ENCODE results near the gene HYAL4.
"Not testable (repeated sequence)": the region's sequence is repeated elsewhere in the genome, so short reads cannot be mapped to it uniquely, and the experiment has no call there.

HYAL4 gene

DNA sequence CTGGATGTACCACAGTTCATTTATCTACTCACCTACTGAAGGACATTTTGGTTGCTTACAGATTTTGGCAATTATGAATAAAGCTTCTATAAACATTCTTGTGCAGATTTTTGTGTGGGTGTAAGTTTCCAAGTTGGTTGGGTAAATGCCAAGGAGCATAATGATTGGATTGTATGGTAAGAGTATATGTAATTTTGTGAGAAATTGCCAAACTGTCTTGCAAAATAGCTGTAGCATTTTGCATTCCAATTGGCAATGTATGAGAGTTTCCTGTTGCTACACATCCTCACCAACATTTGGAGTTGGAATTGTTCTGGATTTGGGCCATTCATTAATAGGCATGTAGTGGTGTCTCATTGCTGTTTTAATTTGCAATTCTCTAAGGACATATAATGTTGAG is 33.9 kb upstream of the HYAL4 start:
- H4K8ac ChIP-seq (ENCODE audit: low read depth, low read length), result no peak overlapping the region
- H3K14ac ChIP-seq (ENCODE audit: low read length), result no peak overlapping the region
- no peak overlapping the region for H4K12ac ChIP-seq (ENCODE audit: low read depth, low read length)
- H3K9ac ChIP-seq (ENCODE audit: low read length), result no peak overlapping the region
- no peak overlapping the region for H3K27ac ChIP-seq (ENCODE audit: low read depth, low read length)
- no peak overlapping the region for H2BK5ac ChIP-seq (ENCODE audit: low read depth, low read length, poor library complexity)
- H3K4me3 ChIP-seq (ENCODE audit: low read depth, low read length), result no peak overlapping the region
- H3K27me3 ChIP-seq (ENCODE audit: insufficient read depth, low read length), result no peaks in the 10 kb centered on the region
- no peak overlapping the region for H3K18ac ChIP-seq (ENCODE audit: low read length)
- no peaks in the 10 kb centered on the region for H3K36me3 ChIP-seq (ENCODE audit: control insufficient read depth in 1 of 2, insufficient read depth in 2 of 2, low read length in 2 of 2)
- H3K4me2 ChIP-seq (ENCODE audit: low read length), result no peak overlapping the region
- no peaks in the 10 kb centered on the region for H3K79me2 ChIP-seq (ENCODE audit: control insufficient read depth, insufficient read depth, low read length, poor library complexity)
- H2AK5ac ChIP-seq (ENCODE audit: low read length), result no peak overlapping the region
- H2BK120ac ChIP-seq (ENCODE audit: insufficient read depth, low read length, poor library complexity), result no peak overlapping the region
- no peaks in the 10 kb centered on the region for H3K9me3 ChIP-seq (ENCODE audit: insufficient read depth, low read depth, low read length)
- no peak overlapping the region for H2BK12ac ChIP-seq (ENCODE audit: low read length)
- H2AFZ ChIP-seq (ENCODE audit: insufficient read depth, low read length, poor library complexity), result no peak overlapping the region
- H3K79me1 ChIP-seq (ENCODE audit: low read length), result no peaks in the 10 kb centered on the region
- no peak overlapping the region for H3K4ac ChIP-seq (ENCODE audit: low read depth, low read length)
- no peak overlapping the region for H3K23ac ChIP-seq (ENCODE audit: low read length)
- peak in 1 of 2 donors; percentile 41 for DNase-seq
- no peaks in the 10 kb centered on the region for H3K4me1 ChIP-seq (ENCODE audit: control insufficient read depth in 1 of 2, insufficient read depth in 2 of 2, low read length in 2 of 2)
- no peak overlapping the region for H4K91ac ChIP-seq (ENCODE audit: low read depth, low read length)

- Histone ChIP-seq H3K79me2 (ENCODE audit: control insufficient read depth, insufficient read depth, low read length, poor library complexity) (no peaks in the 10 kb centered on the region), H3K79me1 (ENCODE audit: low read length) (no peaks in the 10 kb centered on the region), H4K12ac (ENCODE audit: low read depth, low read length) (no peak overlapping the region), H3K14ac (ENCODE audit: low read length) (no peak overlapping the region), H3K18ac (ENCODE audit: low read length) (no peak overlapping the region), H4K8ac (ENCODE audit: low read depth, low read length) (no peak overlapping the region), H3K4me1 (ENCODE audit: control insufficient read depth in 1 of 2, insufficient read depth in 2 of 2, low read length in 2 of 2) (peaks cover 0 to 1% of the 10 kb centered on the region in 2 experiments), H3K4me2 (ENCODE audit: low read length) (no peak overlapping the region), H3K4ac (ENCODE audit: low read depth, low read length) (no peak overlapping the region), H2BK12ac (ENCODE audit: low read length) (no peak overlapping the region), H2BK120ac (ENCODE audit: insufficient read depth, low read length, poor library complexity) (no peak overlapping the region), H2BK5ac (ENCODE audit: low read depth, low read length, poor library complexity) (no peak overlapping the region), H3K27me3 (ENCODE audit: insufficient read depth, low read length) (no peaks in the 10 kb centered on the region), H3K9ac (ENCODE audit: low read length) (no peak overlapping the region), H3K27ac (ENCODE audit: low read depth, low read length) (no peak overlapping the region), H3K36me3 (ENCODE audit: control insufficient read depth in 1 of 2, insufficient read depth in 2 of 2, low read length in 2 of 2) (no peaks in the 10 kb centered on the region), H3K23ac (ENCODE audit: low read length) (no peak overlapping the region), H2AFZ (ENCODE audit: insufficient read depth, low read length, poor library complexity) (no peak overlapping the region), H4K91ac (ENCODE audit: low read depth, low read length) (no peak overlapping the region), H3K4me3 (ENCODE audit: low read depth, low read length) (no peak overlapping the region), H2AK5ac (ENCODE audit: low read length) (no peak overlapping the region), H3K9me3 (ENCODE audit: insufficient read depth, low read depth, low read length) (no peaks in the 10 kb centered on the region)
- WGBS (ENCODE audit: extremely low coverage, insufficient coverage, insufficient read length), result no CpG with 5 or more reads among the region's 3 CpGs
- DNase-seq, result peak; percentile 80 to 91
Observed at GRCh38 chr7:123816916-123817315, 28.1 kb upstream of the HYAL4 start.

GRCh38 chr7:123819001-123819400 is 26.0 kb upstream of the HYAL4 start:
- no peak overlapping the region for H3K4ac ChIP-seq (ENCODE audit: low read depth, low read length)
- H3K9ac ChIP-seq (ENCODE audit: low read length), result no peak overlapping the region
- peak; percentile 26 to 81 for DNase-seq
- no peak overlapping the region for H2BK12ac ChIP-seq (ENCODE audit: low read length)
- no peaks in the 10 kb centered on the region for H3K79me1 ChIP-seq (ENCODE audit: low read length)
- H3K4me3 ChIP-seq (ENCODE audit: low read depth, low read length), result no peak overlapping the region
- H3K4me1 ChIP-seq (ENCODE audit: control insufficient read depth in 1 of 2, insufficient read depth in 2 of 2, low read length in 2 of 2), result peaks cover 0 to 1% of the 10 kb centered on the region in 2 experiments
- no peak overlapping the region for H4K8ac ChIP-seq (ENCODE audit: low read depth, low read length)
- no peaks in the 10 kb centered on the region for H3K9me3 ChIP-seq (ENCODE audit: insufficient read depth, low read depth, low read length)
- H2BK120ac ChIP-seq (ENCODE audit: insufficient read depth, low read length, poor library complexity), result no peak overlapping the region
- no peaks in the 10 kb centered on the region for H3K36me3 ChIP-seq (ENCODE audit: control insufficient read depth in 1 of 2, insufficient read depth in 2 of 2, low read length in 2 of 2)
- no peak overlapping the region for H3K18ac ChIP-seq (ENCODE audit: low read length)
- no peaks in the 10 kb centered on the region for H3K79me2 ChIP-seq (ENCODE audit: control insufficient read depth, insufficient read depth, low read length, poor library complexity)
- H3K27ac ChIP-seq (ENCODE audit: low read depth, low read length), result no peak overlapping the region
- H2AFZ ChIP-seq (ENCODE audit: insufficient read depth, low read length, poor library complexity), result no peak overlapping the region
- no peak overlapping the region for H3K14ac ChIP-seq (ENCODE audit: low read length)
- H4K12ac ChIP-seq (ENCODE audit: low read depth, low read length), result no peak overlapping the region
- WGBS (ENCODE audit: extremely low coverage, insufficient coverage, insufficient read length), result no CpG with 5 or more reads among the region's 4 CpGs
- H2AK5ac ChIP-seq (ENCODE audit: low read length), result no peak overlapping the region
- no peak overlapping the region for H3K23ac ChIP-seq (ENCODE audit: low read length)
- no peaks in the 10 kb centered on the region for H3K27me3 ChIP-seq (ENCODE audit: insufficient read depth, low read length)
- H2BK5ac ChIP-seq (ENCODE audit: low read depth, low read length, poor library complexity), result no peak overlapping the region
- H3K4me2 ChIP-seq (ENCODE audit: low read length), result no peak overlapping the region
- H4K91ac ChIP-seq (ENCODE audit: low read depth, low read length), result no peak overlapping the region

DNA sequence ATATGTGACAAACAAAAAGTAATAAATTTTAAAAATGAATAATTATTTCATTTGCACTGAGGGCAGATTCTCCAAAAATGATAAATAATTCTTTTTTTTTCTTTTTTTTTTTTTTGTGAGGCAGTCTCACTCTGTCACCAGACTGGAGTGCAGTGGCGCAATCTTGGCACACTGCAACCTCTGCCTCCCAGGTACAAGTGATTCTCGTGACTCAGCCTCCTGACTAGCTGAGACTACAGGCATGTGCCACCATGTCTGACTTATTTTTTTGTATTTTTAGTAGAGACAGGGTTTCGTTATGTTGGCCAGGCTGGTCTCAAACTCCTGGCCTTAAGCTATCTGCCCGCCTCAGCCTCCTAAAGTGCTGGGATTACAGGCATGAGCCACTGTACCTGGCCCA is 25.2 kb upstream of the HYAL4 start:
- not testable (repeated sequence) for H3K4me2 ChIP-seq (ENCODE audit: low read length); H4K8ac ChIP-seq (ENCODE audit: low read depth, low read length); H2AFZ ChIP-seq (ENCODE audit: insufficient read depth, low read length, poor library complexity); H3K4me1 ChIP-seq (ENCODE audit: control insufficient read depth in 1 of 2, insufficient read depth in 2 of 2, low read length in 2 of 2); H3K4me3 ChIP-seq (ENCODE audit: low read depth, low read length); H3K79me1 ChIP-seq (ENCODE audit: low read length); H3K27ac ChIP-seq (ENCODE audit: low read depth, low read length); H2BK120ac ChIP-seq (ENCODE audit: insufficient read depth, low read length, poor library complexity); H3K9me3 ChIP-seq (ENCODE audit: insufficient read depth, low read depth, low read length); H4K12ac ChIP-seq (ENCODE audit: low read depth, low read length); H3K23ac ChIP-seq (ENCODE audit: low read length); H2BK5ac ChIP-seq (ENCODE audit: low read depth, low read length, poor library complexity); H3K79me2 ChIP-seq (ENCODE audit: control insufficient read depth, insufficient read depth, low read length, poor library complexity); H4K91ac ChIP-seq (ENCODE audit: low read depth, low read length); H3K4ac ChIP-seq (ENCODE audit: low read depth, low read length); H3K18ac ChIP-seq (ENCODE audit: low read length); H2BK12ac ChIP-seq (ENCODE audit: low read length); H3K27me3 ChIP-seq (ENCODE audit: insufficient read depth, low read length); H3K14ac ChIP-seq (ENCODE audit: low read length); H2AK5ac ChIP-seq (ENCODE audit: low read length); H3K9ac ChIP-seq (ENCODE audit: low read length); H3K36me3 ChIP-seq (ENCODE audit: control insufficient read depth in 1 of 2, insufficient read depth in 2 of 2, low read length in 2 of 2)
- WGBS (ENCODE audit: extremely low coverage, insufficient coverage, insufficient read length), result no CpG with 5 or more reads among the region's 4 CpGs
- DNase-seq, result peak; percentile 86
